HEK293T (cell line): Measurements from ENCODE around the gene CYP39A1.

Source experiments
- CTCF ChIA-PET: fragments of 350-600 bp; formaldehyde crosslinking; extraction: SDS; loops from one replicate; lab custom pipeline; 2021; ENCODE audit warnings: antibody characterized with exemption, inconsistent platforms; lab: Yijun Ruan, JAX
- POLR2A ChIA-PET: fragments of 350-600 bp; formaldehyde crosslinking; extraction: SDS; loops from one replicate; lab custom pipeline; 2020; ENCODE audit warnings: antibody characterized with exemption, inconsistent platforms; lab: Yijun Ruan, JAX
- DNase-seq: peaks from one replicate; pipeline ENCODE4 v3.0.0; 2012; ENCODE audit warnings: mixed read lengths; ENCODE audit errors: extremely low spot score
- ARNT ChIP-seq: fragments of 450-650 bp; IDR thresholded peaks from 2 replicates; pipeline ENCODE4 v1.6.1; 2017; ENCODE audit warnings: mild to moderate bottlenecking
- BHLHE40 ChIP-seq: fragments of 450-650 bp; IDR thresholded peaks from 2 replicates; pipeline ENCODE4 v1.6.1; 2016; ENCODE audit warnings: mild to moderate bottlenecking, moderate library complexity, borderline replicate concordance
- CTBP1 ChIP-seq: fragments of 450-650 bp; IDR thresholded peaks from 2 replicates; pipeline ENCODE4 v1.6.1; 2016; ENCODE audit warnings: borderline replicate concordance
- ELF4 ChIP-seq: fragments of 450-650 bp; IDR thresholded peaks from 2 replicates; pipeline ENCODE4 v1.6.1; 2017; ENCODE audit warnings: antibody characterized with exemption
- FOXA1 ChIP-seq: fragments of 450-650 bp; IDR thresholded peaks from 2 replicates; pipeline ENCODE4 v1.6.1; 2016; ENCODE audit warnings: mild to moderate bottlenecking
- FOXK2 ChIP-seq: fragments of 450-650 bp; IDR thresholded peaks from 2 replicates; pipeline ENCODE4 v1.6.1; 2016; ENCODE audit warnings: mild to moderate bottlenecking
- FOXM1 ChIP-seq: fragments of 450-650 bp; IDR thresholded peaks from 2 replicates; pipeline ENCODE4 v1.6.1; 2017; ENCODE audit warnings: mild to moderate bottlenecking, borderline replicate concordance
- HDGF ChIP-seq: fragments of 450-650 bp; IDR thresholded peaks from 2 replicates; pipeline ENCODE4 v1.6.1; 2017; ENCODE audit warnings: antibody characterized with exemption, borderline replicate concordance
- L3MBTL2 ChIP-seq: fragments of 450-650 bp; conservative IDR thresholded peaks from 2 replicates; pipeline ENCODE4 v1.6.1; 2016; ENCODE audit warnings: mild to moderate bottlenecking
- LEF1 ChIP-seq: fragments of 450-650 bp; IDR thresholded peaks from 2 replicates; pipeline ENCODE4 v1.6.1; 2017; ENCODE audit warnings: mild to moderate bottlenecking, borderline replicate concordance
- NFRKB ChIP-seq: fragments of 450-650 bp; IDR thresholded peaks from 2 replicates; pipeline ENCODE4 v1.6.1; 2016; ENCODE audit warnings: mild to moderate bottlenecking, moderate library complexity
- PKNOX1 ChIP-seq: fragments of 450-650 bp; IDR thresholded peaks from 2 replicates; pipeline ENCODE4 v1.6.1; 2016
- SP1 ChIP-seq: fragments of 450-650 bp; IDR thresholded peaks from 2 replicates; pipeline ENCODE4 v1.6.1; 2017
- SUZ12 ChIP-seq: fragments of 450-650 bp; IDR thresholded peaks from 2 replicates; pipeline ENCODE4 v1.6.1; 2016; ENCODE audit warnings: mild to moderate bottlenecking
- TARDBP ChIP-seq: fragments of 450-650 bp; IDR thresholded peaks from 2 replicates; pipeline ENCODE4 v1.6.1; 2016
- ZNF384 ChIP-seq: fragments of 450-650 bp; IDR thresholded peaks from 2 replicates; pipeline ENCODE4 v1.6.1; 2016

The CYP39A1 gene

DNA sequence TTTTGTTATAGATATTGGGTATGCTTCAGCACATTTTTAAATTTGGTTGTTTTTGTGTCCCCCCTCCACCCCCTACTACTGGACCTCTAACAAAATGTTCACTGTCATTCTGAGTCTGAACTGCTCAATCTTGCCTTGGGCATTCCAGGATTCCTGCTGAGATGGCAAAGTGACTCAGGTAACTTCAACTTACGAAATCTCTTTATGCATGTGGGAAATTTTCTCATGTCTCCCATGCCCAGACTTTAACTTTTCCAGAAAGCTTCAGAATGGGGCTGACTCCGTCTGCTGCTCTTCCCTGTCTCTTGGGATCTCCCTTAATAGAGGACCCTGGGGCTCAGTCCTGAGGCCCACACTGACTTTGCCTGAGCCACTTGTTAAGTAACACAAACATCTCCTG lies 14.0 kb downstream of the CYP39A1 start:
- TF ChIP-seq L3MBTL2 (no peak), CTBP1 (no peak)
- ChIA-PET CTCF (no interaction called here), POLR2A (no interaction called here)
- DNase-seq: no peak

- CTCF ChIA-PET: interaction anchor here (0.6 kb wide), 1 partner anchor 303 kb away, joined by 3 read pairs; no protein-coding TSS in a partner anchor
- TF ChIP-seq ZNF384 (no peak), BHLHE40 (no peak), L3MBTL2 (no peak), PKNOX1 (no peak), HDGF (no peak), LEF1 (no peak), FOXM1 (no peak), SP1 (no peak), NFRKB (no peak), SUZ12 (no peak), ARNT (no peak), FOXA1 (no peak), FOXK2 (no peak), TARDBP (no peak), CTBP1 (no peak), ELF4 (no peak)
- POLR2A ChIA-PET: no interaction called here
- DNase-seq: no peak
Observed at GRCh38 chr6:46637933-46638332, 14.7 kb downstream of the CYP39A1 start.

GRCh38 chr6:46637145-46637544 lies 15.5 kb downstream of the CYP39A1 start:
- POLR2A ChIA-PET: no interaction called here
- CTCF ChIA-PET: interaction anchor here (0.6 kb wide), 1 partner anchor 304 kb away, joined by 3 read pairs; no protein-coding TSS in a partner anchor
- no peak for DNase-seq
- no peak for TF ChIP-seq FOXA1
- no peak for TF ChIP-seq SUZ12
- no peak for TF ChIP-seq HDGF
- TF ChIP-seq NFRKB: no peak
- TF ChIP-seq FOXM1: no peak
- TF ChIP-seq ELF4: no peak
- TF ChIP-seq SP1: no peak
- no peak for TF ChIP-seq LEF1

DNA sequence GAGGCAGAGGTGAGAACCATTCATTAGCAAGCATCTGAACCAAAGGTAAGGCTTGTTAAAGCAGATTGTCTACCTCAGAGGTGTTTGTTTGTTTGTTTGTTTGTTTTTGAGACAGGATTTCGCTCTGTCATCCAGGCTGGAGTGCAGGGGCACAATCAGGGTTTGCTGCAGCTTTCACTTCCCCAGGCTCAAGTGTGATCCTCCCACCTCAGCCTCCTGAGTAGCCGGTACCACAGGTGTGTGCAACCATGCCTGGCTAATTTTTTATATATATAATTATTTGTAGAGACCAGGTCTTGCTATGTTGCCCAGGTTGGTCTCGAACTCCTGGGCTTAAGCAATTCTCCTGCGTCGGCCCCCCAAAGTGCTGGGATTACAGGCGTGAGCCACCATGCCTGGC lies 17.2 kb downstream of the CYP39A1 start:
- no peak for DNase-seq
- TF ChIP-seq TARDBP: no peak
- TF ChIP-seq SUZ12: no peak
- TF ChIP-seq ARNT: no peak
- TF ChIP-seq L3MBTL2: no peak
- TF ChIP-seq CTBP1: no peak
- no peak for TF ChIP-seq LEF1
- no peak for TF ChIP-seq NFRKB
- ChIA-PET POLR2A (no interaction called here), CTCF (interaction anchor here (0.5 kb wide), 1 partner anchor 20 kb away, joined by 3 read pairs; no protein-coding TSS in a partner anchor)

- no peak for TF ChIP-seq CTBP1
- no peak for TF ChIP-seq BHLHE40
- TF ChIP-seq ZNF384: no peak
- TF ChIP-seq NFRKB: no peak
- no peak for TF ChIP-seq FOXM1
- no peak for TF ChIP-seq FOXA1
- no peak for TF ChIP-seq FOXK2
- TF ChIP-seq SP1: no peak
- no peak for TF ChIP-seq LEF1
- TF ChIP-seq ELF4: no peak
- no peak for TF ChIP-seq PKNOX1
- no peak for TF ChIP-seq TARDBP
- TF ChIP-seq L3MBTL2: no peak
- TF ChIP-seq SUZ12: no peak
- ChIA-PET POLR2A (interaction anchor here (0.5 kb wide), 1 partner anchor 428 kb away, joined by 3 read pairs; no protein-coding TSS in a partner anchor), CTCF (interaction anchor here (1.0 kb wide), 1 partner anchor 210 kb away, joined by 3 read pairs; no protein-coding TSS in a partner anchor)
- no peak for DNase-seq
Observed at GRCh38 chr6:46632053-46632452, 20.6 kb downstream of the CYP39A1 start.

DNA sequence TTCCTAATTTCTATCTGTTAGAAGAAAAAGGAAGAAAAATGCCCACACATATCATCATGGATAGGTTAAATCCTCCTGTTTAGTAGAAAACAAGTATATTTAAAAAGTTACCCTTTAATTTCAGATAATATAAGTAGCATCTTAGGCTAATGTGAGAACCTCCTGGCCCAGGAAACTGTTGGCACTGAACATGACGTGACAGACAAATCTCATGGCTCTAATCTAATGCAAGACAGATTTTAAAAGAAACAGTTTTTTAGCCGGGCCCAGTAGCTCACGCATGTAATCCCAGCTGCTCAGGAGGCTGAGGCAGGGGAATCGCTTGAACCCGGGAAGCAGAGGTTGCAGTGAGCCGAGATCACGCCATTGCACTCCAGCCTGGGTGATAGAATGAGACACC lies 22.9 kb downstream of the CYP39A1 start:
- POLR2A ChIA-PET: no interaction called here
- no peak for DNase-seq
- CTCF ChIA-PET: interaction anchor here (0.8 to 1.4 kb wide), 2 partner anchors 409 to 752 kb away, joined by 3 read pairs; no protein-coding TSS in a partner anchor
- TF ChIP-seq FOXK2 (no peak), FOXA1 (no peak), ELF4 (no peak), ZNF384 (no peak)

DNA sequence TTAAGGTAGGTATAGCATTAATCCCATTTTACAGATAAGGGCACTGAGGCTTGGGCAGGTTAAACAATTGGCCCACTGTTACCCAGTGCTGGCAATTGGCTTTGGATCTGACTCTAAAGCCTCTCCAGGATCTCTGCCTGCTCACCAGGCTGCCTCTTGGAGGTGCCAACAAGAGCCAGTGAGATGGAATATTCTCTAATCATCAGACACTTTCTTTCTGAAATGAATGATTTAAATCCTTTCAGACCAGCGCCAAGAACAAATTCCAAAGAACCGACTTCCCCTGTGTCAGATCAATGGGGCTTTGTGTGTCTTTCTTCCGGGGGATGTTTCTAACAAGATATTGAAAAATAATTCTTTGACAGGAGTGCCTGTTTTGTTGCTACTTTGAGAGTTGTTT lies 23.6 kb downstream of the CYP39A1 start:
- ChIA-PET CTCF (no interaction called here), POLR2A (no interaction called here)
- DNase-seq: no peak
- no peak for TF ChIP-seq TARDBP
- no peak for TF ChIP-seq ELF4
- TF ChIP-seq SP1: no peak
- TF ChIP-seq FOXA1: no peak
- TF ChIP-seq BHLHE40: no peak
- TF ChIP-seq SUZ12: no peak
- TF ChIP-seq FOXK2: no peak

GRCh38 chr6:46628498-46628897 lies 24.1 kb downstream of the CYP39A1 start:
- no peak for DNase-seq
- ChIA-PET POLR2A (no interaction called here), CTCF (no interaction called here)
- TF ChIP-seq ELF4: no peak
- no peak for TF ChIP-seq ZNF384
